NOMO-1 (cell line): ENCODE measurements around the gene E2F6.

Source experiments
- DNase-seq, 2 experiments: peaks; one replicate each; lab custom pipeline; 2025; ENCODE audit not compliant: unreplicated experiment in 2 of 2; lab: John Stamatoyannopoulos, UW

Gene E2F6

GRCh38 chr2:11465110-11465484, 864 bp downstream of the E2F6 start:
- DNase-seq, result no peak

- DNase-seq, result no peak
Observed at GRCh38 chr2:11459816-11460215, 6.1 kb downstream of the E2F6 start.

- DNase-seq, result no peak
Observed at GRCh38 chr2:11458753-11459152, 7.2 kb downstream of the E2F6 start.

GRCh38 chr2:11457935-11458334, 8.0 kb downstream of the E2F6 start:
- DNase-seq, result no peak

GRCh38 chr2:11456251-11456650, 9.7 kb downstream of the E2F6 start:
- DNase-seq, result peak; percentile 13 to 61

GRCh38 chr2:11454824-11455223, 11.1 kb downstream of the E2F6 start:
- DNase-seq, result no peak

GRCh38 chr2:11450791-11451190, 15.2 kb downstream of the E2F6 start:
- no peak for DNase-seq

GRCh38 chr2:11446733-11447248, 19.2 kb downstream of the E2F6 start:
- DNase-seq, result peak in 1 of 2 experiments; percentile 53

GRCh38 chr2:11444737-11445136, 21.2 kb downstream of the E2F6 start:
- no peak for DNase-seq

GRCh38 chr2:11438555-11439080, 27.3 kb downstream of the E2F6 start:
- DNase-seq, result no peak

GRCh38 chr2:11437602-11438001, 28.4 kb downstream of the E2F6 start:
- no peak for DNase-seq

- no peak for DNase-seq
Observed at GRCh38 chr2:11435036-11435435, 30.9 kb downstream of the E2F6 start.

GRCh38 chr2:11434443-11434842, 31.5 kb downstream of the E2F6 start:
- no peak for DNase-seq

GRCh38 chr2:11433822-11434221, 32.1 kb downstream of the E2F6 start:
- DNase-seq, result peak in 1 of 2 experiments; percentile 34

GRCh38 chr2:11430729-11431128, 35.2 kb downstream of the E2F6 start:
- DNase-seq, result no peak

GRCh38 chr2:11427224-11427623, 38.7 kb downstream of the E2F6 start:
- no peak for DNase-seq

- DNase-seq, result no peak
Observed at GRCh38 chr2:11422901-11423435, 43.0 kb downstream of the E2F6 start.

GRCh38 chr2:11422491-11422865, 43.5 kb downstream of the E2F6 start:
- no peak for DNase-seq

GRCh38 chr2:11421863-11422490, 44.0 kb downstream of the E2F6 start:
- no peak for DNase-seq

- no peak for DNase-seq
Observed at GRCh38 chr2:11420671-11421070, 45.3 kb downstream of the E2F6 start.

GRCh38 chr2:11420190-11420589, 45.8 kb downstream of the E2F6 start:
- no peak for DNase-seq

- no peak for DNase-seq
Observed at GRCh38 chr2:11419781-11420180, 46.2 kb downstream of the E2F6 start.
